Stimulated activated CD8-positive, alpha-beta memory T cell treated with anti-CD3 and anti-CD28 coated beads, Interleukin-7, amount 100 ng/mL, for 48 hours (primary cell): ENCODE measurements around the gene KIF1C.
A peak's percentile ranks its signal among the peaks of the same experiment; 100 is the strongest.

Experiments
- DNase-seq, 2 donors: peaks; one replicate each; pipeline ENCODE4 v3.0.0-alpha.2; 2020; ENCODE audit warnings: low read depth in 1 of 2; ENCODE audit errors: extremely low read depth in 1 of 2

KIF1C gene

DNA sequence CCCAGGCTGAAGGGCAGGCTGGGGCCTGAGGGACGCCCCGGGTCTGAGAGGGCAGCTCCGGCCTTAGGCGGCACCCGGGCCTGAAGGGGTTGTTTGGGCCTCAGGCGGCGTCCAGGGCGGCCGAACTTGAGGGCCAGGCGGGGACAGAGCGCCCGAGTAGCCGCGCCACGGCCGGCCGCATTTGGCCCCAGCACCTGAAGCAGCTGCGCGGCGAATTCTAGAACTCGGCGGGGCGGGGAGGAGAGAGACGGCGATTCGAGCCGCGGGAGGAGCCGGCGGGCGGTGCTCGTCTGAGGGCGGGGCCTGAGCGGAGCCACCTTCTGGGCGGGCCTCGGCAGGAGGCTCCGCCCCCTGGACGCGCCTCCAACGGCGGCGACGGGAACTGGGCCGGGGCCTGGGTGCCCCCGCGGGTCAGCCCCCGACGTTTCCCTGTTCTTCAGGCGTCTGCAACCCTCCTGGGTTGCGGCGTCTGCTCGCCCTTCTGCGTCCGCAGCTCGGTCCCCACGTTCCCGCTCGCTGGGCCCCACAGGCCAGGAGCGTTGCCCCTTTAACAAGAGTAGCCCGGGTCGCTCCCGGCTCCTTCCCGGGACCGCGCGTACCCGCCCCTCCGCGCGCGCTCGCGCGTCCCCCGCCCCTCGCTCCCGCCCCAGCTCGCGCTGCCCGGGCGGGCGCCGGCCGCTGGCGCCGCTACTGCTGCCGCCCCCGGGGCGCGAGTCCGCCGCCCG, at the start of gene KIF1C, which contains the start of gene INCA1:
TSS of gene KIF1C (plus strand) at position 649 of the 725 bp plus-strand sequence. CDS start 2,297 bp downstream, outside the sequence.
TSS of gene INCA1 (minus strand) at position 221 of the 725 bp plus-strand sequence. CDS start 3,085 bp downstream, outside the sequence.
- peak; percentile 73 to 74 for DNase-seq

DNA sequence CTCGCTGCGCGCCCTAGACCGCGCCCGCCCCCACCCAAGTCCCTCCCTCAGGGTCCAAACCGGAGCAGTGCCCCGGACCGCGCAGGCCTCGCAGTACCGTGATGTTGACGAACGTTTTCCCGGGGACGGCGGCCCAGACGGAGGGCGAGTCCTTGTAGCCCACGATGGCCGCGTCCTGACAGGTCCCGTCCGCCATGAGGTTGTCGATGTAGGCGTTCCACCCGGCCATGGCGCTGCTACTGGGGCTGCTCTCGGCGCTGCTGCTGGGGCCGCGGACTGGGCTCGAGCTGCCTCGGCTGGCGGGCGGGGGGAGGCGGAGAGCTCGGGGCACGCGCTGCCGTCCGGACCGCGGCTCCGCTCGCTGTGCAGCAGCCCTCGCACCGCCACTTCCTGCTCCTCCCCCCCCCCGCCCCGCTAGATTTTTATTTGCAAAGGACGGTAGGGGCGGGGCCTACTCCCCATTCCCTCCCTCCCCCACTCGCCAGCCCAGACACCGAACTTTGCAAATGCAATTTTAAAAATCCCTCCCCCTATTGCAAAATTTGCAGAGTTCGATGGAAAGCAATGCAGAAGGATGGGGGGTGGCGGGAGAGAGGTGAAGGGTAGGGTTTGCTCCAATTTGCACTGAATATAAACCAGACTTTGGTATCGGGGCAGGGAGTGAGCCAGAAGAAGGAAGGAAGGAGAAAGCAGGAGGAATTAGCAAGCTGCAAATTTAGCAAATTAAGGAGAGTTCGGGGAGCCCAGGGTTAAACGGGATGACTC, 49.4 kb upstream of the KIF1C start, which contains the start of gene PFN1:
TSS of gene PFN1 (minus strand) at position 365 of the 765 bp plus-strand sequence. CDS start at position 229, 136 bp downstream.
- DNase-seq: peak; percentile 77 to 87

DNA sequence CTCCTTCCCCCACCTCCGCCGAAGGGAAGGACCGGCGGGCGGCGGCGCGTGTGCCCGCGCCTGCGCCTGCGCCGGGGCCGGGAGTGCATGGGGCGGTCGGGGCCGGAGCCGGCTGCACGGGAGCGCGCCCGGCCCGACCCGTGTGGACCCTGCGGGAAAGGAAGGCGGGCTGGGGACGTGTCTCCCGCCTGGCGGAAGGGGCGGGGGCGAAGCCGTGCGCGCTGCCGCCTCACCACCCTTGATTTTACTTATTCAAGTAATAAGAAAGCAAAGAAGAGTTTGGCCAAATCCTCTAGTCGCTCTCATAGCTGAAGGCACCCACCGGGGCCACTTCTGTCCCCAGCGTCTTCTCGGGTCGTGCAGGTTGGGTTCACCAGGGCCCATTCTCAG, 48.8 kb upstream of the KIF1C start:
- DNase-seq: peak in 1 of 2 donors; percentile 64

DNA sequence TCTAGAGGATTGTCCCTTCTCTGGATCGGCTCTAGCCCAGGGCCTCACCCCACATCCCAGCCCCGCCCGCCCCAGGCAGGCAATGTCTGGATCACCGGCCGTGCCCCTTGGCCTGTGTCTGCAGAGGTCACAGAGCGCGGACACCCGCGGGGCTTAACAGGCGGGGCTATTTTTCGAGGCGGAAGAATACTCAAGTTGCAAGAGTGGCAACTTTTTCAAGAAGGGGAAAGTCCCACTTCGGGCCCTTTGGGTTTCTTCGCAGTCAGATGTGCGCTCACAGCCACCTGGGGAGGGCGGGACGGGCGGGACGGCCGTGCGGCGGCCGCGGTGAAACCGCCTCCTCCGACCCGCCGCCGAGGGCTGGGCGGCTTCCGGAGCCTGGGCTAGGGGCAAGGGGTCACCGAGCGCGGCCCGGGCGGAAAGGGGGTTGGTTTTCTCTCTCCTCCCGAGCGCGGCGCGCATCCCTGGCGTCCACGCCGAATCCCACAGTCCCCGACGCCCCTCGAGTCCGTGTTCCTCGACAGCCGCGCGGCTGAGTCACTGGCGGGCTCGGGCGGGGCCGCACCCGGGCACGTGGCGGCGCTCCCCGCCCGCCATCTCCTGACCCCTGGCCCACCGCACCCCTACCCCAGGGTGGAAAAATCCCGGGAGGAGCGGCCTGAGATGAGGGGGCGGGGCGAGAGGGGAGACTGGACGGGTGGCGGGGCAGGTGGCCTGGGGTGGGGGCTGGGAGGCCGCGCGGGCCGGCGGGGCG, 48.3 kb upstream of the KIF1C start:
- DNase-seq: peak in 1 of 2 donors; percentile 60

DNA sequence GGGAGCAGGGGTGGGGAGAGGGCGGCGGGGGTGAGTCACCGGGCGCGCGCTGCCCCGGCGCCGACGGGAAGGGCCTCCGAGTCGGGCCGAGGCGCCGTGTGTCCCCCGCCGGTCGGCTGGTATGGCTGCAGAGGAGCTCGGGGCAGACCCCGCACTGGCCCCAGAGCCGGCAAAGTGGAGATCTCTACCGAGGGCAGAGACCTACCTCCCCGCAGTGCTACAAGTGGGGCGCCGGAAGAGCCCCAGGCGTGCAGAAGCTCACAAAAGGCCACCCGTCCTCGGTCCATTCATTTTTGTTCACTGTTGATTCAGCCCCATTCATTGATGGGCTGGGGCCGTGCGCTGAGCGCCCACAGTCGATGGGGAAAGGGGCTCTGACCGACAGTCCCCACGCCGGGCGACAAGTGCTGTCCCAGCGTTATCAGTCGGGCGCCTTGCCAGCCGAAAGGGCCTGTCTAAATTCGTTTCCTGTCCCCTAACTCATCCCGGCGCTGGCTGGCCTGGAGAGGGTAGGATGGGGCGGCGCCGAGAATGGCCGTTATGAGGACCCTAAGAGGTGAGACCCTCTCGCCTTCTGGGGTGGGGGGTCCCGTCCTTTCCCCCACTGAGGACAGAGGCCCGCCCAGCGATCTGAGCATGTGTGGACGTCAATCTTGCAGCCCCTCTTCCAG, 47.5 kb upstream of the KIF1C start:
- DNase-seq: no peak

DNA sequence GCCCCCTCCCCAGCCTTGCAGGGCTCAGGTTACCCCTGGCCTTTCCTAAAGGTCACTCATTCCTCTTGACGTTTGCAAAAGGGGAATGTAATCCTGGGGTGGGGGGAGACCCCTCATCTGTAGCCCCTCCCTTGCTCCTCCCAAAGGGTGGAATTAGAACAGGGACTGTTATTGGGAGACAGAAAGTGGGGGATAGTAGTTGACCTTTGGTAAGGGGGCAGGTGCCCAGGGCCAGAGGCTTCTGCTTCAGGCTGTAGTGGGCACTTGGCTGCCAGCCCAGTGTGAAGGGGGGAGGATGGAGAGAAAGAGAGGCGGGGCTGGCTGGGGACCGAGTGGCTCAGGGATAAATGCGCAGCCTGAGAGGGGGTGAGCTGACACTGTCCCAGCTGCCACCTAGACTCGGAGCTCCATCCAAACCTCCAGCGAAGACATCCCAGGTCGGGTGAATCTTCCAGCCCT, 47.0 kb upstream of the KIF1C start, which contains the start of gene ENO3:
TSS of gene ENO3 (plus strand) at position 374 of the 459 bp plus-strand sequence. CDS start 711 bp downstream, outside the sequence.
- DNase-seq: no peak

DNA sequence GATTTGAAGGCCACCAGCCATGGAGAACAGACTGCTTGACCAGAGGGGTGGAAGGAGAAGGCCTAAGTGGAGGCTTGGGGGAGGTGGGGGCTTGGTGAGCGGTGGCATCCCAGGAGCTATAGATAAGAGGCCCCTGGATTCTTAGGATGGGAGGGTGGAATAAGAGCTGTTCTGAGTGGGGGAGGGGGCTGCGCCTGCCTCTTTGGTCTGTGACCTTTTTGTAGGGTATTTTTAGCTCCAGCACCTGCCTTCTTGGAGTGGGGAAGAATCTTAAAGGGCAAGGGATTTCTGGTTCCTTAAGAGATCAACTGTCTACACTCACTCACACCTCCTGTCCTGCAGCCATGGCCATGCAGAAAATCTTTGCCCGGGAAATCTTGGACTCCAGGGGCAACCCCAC, 46.3 kb upstream of the KIF1C start:
- DNase-seq: no peak

DNA sequence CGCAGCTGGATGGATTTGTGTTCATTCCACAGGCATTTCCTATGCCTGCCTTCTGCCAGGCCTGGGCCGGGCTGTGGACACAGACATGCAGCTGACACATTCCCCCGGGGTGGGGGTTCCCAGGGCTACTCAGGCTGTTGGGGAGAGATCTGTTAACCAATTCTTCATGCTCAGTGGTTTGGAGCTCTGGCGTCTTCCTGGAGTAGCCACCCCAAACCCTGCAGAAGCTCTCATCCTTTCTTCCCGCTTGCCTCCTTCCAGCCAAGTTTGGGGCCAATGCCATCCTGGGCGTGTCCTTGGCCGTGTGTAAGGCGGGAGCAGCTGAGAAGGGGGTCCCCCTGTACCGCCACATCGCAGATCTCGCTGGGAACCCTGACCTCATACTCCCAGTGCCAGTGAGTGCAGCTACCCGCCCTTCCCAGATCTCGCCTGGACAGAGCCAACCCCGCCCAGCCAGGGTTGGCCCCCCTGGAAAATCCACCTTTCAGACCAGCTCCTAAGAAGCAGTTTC, 44.2 kb upstream of the KIF1C start:
- no peak for DNase-seq

DNA sequence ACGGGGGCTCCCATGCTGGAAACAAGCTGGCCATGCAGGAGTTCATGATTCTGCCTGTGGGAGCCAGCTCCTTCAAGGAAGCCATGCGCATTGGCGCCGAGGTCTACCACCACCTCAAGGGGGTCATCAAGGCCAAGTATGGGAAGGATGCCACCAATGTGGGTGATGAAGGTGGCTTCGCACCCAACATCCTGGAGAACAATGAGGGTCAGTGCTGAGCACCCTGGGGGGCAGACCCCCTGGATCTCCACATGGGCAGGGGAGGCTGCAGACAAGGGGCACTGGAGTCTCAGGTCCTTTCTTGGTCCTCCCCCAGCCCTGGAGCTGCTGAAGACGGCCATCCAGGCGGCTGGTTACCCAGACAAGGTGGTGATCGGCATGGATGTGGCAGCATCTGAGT, 42.7 kb upstream of the KIF1C start:
- DNase-seq: no peak

DNA sequence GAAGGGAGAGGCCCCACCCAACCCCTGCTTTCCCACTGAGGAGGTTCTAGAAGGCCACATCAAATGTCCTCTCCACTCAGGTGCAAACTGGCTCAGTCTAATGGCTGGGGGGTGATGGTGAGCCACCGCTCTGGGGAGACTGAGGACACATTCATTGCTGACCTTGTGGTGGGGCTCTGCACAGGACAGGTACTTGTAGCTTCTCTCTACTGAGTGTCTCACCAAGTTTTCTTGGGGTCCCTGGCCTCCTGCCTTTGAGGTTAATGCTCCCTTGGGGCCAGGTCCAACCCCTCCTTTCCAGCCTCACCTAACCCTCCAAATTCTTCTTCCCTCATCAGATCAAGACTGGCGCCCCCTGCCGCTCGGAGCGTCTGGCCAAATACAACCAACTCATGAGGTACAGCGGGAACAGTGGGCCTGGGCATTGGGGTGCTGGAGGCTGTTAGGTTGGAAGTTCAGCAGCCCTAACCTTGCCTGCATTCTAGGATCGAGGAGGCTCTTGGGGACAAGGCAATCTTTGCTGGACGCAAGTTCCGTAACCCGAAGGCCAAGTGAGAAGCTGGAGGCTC, 41.2 kb upstream of the KIF1C start:
- DNase-seq: no peak

DNA sequence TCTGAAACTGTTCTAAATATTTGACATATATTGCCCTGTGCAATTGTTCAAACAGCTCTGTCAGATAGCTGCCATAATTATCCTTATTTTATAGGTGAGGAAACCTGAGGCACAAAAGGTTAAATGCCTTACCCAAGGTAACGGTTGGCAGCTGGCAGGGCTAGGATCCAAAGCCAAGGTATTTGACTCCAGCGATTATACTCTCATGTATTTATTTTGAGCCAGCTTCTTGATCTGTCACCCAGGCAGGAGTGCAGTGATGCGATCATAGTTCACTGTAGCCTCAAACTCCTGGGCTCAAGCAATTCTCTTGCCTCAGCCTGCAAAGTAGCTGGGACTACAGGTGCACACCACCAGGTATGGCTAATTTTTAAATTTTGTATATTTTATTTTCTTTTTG, 39.6 kb upstream of the KIF1C start:
- no peak for DNase-seq

DNA sequence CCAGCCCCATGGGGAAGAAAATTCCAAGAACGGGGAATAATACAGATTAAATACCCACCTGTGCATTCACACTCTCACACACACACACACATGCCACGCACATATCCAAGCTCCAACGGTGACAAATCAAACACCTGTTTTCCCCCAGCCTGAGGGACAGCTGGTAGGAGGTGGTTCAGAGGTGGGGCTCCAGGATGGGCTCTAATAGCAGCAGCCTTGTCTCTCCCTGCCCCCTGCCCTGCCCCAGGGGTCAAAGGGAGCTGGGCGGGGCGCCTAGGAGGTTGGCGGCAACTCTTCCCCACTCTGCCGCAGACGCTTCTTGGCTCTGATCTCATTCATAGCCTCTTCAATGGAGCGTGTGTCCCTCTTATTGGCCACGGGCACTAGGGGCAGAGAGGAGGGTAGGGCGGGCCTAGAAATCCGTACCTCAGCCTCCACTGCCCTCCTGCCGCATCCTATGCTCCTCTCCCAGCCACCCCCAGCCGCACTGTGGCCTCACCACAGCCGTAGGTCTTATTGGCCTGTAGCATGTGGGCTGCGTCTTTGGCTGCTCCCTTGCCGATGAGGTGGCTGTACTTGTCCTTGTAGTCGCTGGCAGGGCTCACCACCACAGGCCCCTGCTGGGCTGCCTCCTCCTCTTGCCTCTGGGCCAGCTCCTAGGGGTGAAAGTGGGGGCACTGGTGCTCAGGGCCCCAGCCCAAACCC, 38.3 kb upstream of the KIF1C start:
- no peak for DNase-seq

DNA sequence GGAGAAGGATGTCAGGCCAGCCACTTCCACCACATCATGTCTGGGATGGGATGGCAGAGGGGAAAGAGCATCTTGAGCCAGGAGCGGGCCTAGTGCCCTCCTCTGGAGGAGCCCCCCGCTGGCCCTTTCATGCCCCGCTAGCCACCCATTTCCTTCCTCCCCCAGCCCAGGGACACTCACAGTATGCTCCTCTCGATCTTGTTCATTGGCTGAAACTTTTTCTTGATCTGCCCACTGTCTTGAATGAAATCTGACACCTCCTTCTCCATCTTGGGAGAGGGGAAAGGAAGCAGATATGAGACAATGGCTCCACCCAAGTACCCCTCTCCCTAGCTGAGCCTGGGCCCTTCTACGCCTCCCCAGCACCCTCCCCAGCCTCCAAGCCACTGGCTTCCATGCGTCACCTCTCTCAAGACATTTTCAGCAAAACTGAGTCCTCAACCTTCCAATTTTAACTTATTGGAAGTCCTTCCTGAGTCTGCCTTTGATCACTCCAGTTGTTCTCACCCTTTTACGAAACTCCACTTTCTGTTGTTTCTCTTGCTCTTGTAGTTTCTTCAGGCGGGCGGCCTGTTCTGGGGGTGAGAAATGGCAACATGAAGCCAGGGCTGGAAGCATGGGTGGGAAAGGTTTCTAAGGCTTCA, 37.3 kb upstream of the KIF1C start:
- no peak for DNase-seq

DNA sequence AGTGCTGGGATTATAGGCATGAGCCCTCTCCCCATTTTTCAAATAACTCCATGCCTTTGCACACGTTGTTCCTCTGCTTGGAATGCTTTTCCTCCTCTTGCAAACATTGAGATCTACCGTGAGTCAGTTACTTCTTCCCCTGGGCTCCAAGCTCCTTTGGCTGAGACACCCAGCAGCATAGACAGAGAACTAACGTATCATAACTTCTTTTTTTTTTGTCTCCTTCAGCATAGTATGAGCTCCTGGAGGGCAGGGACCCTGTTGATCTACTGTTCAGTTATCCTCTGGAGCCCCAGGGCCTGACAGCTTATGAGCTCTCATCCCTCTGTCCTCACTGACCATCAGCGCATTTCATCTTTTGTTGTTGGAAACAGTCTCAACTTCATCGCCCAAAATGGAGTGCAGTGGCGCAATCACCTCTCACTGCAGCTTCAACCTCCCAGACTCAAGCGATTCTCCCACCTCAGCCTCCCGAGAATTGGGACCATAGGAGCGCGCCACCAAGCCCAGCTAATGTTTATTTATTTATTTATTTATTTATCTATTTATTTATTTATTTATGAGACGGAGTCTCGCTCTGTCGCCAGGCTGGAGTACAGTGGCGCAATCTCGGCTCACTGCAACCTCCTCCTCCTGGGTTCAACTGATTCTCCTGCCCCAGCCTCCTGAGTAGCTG, 32.3 kb upstream of the KIF1C start:
- DNase-seq: no peak

DNA sequence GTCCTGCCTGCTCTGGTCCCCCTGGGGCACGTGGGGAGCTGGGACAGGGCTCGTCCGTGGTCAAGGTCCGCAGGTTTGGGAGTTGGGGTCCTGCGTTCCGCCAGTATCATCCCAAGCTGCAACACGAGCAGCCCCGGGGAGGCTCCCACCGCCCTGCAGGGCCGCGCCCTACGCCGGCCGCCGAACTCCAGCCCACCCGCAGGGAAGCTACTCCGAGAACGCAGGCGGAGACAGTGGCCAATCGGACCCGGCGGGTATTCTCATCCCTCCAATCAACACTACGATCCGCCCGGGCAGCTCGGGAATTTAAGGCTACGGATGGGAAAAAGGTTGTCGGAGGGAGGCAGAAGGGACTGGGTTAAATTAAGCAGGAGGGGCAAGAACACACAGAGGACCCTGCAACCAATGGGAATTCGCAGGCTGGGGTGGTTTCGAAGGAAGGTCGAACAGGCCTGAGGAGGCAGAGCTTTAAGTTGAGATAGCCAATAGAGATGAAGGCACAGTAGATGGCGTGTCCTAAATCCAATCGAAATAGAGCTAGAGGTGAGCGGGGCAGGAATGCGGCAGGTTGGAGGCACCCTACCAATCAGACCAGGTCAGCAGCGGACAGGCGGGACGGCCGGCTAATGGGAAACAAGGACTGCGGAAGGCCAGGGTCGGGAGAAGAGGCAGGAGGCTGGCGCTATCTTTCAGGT, 30.8 kb upstream of the KIF1C start:
- peak; percentile 80 to 92 for DNase-seq

DNA sequence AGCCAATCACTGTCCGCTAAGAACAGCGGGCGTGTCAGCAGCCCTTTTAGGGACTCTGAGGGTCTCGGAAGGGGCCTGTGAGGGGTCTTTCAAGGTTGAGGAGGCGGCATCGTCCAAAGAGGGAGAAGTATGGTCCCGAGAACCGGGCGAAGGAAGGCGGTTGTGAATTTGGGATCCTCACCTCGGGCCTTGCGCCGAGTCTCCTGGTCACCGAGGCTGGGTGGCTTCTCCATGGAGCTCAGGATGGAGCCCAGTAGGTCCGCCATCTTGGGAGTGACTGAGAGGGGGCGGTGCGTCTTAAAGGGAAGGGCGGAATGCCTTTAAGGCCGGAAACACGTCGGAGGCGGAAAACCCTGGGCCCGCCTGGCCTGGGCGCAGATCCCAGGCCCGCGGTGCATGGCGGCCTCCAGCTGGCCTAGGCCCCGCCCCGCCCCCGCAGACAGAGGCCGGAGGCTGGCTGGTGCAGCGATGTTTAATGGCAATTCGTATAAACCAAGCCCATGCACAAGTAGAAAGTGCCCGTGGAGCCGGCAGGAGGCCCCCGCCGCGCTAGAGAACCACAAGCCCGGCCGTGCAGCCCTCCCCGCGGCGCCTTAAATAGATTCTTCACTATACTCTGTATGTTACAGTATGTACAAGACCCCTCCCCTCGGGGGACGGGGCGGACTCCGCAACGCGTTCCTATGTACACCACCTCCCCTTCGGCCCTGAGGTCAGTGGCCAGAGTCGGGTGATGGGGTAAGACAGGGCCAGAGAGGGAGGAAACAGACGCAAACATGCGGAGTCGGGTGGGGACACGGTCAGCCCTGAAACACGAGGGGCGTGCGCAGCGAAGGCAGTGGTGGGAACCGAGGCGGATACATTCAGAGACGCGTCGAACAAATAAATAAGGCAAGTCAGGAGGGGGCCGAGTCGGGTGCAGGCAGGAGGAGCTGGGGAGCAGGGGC, 29.9 kb upstream of the KIF1C start, which contains the start of gene SPAG7:
TSS of gene SPAG7 (minus strand) at position 279 of the 947 bp plus-strand sequence. CDS start at position 266, 13 bp downstream.
- DNase-seq: peak; percentile 83 to 87
